Measurements from ENCODE around the gene SRP9.

GRCh38 chr1:225739542-225740107 is 38.0 kb upstream of the SRP9 start:
- TF ChIP-seq POLR2A (IDR thresholded peaks at IDR 0.05), result no peak
- TF ChIP-seq, protein P1, sequence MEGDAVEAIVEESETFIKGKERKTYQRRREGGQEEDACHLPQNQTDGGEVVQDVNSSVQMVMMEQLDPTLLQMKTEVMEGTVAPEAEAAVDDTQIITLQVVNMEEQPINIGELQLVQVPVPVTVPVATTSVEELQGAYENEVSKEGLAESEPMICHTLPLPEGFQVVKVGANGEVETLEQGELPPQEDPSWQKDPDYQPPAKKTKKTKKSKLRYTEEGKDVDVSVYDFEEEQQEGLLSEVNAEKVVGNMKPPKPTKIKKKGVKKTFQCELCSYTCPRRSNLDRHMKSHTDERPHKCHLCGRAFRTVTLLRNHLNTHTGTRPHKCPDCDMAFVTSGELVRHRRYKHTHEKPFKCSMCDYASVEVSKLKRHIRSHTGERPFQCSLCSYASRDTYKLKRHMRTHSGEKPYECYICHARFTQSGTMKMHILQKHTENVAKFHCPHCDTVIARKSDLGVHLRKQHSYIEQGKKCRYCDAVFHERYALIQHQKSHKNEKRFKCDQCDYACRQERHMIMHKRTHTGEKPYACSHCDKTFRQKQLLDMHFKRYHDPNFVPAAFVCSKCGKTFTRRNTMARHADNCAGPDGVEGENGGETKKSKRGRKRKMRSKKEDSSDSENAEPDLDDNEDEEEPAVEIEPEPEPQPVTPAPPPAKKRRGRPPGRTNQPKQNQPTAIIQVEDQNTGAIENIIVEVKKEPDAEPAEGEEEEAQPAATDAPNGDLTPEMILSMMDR (IDR thresholded peaks at IDR 0.05), result no peak
- no peak for TF ChIP-seq POLR2AphosphoS5 (IDR thresholded peaks at IDR 0.05; ENCODE audit: insufficient read depth in 1 of 2, low read depth in 1 of 2)
